Endothelial cell (in vitro differentiated cells): ENCODE measurements around the gene CACNA1C. TPM values are rescaled to one million over a fixed set of nuclear protein-coding genes. Genes with fewer than 3 reads are reported as not detected.

Experiments used
- DNase-seq: peaks from one replicate; pipeline ENCODE4 v3.0.0; 2021; ENCODE audit warnings: low spot score
- H3K27ac Mint-ChIP-seq: one replicate; pipeline ENCODE4 v1.8.0; 2021; ENCODE audit warnings: mixed read lengths, inconsistent platforms; ENCODE audit not compliant: unreplicated experiment
- H3K27me3 Mint-ChIP-seq: one replicate; pipeline ENCODE4 v1.8.0; 2021; ENCODE audit warnings: mild to moderate bottlenecking, moderate library complexity, mixed read lengths, inconsistent platforms; ENCODE audit not compliant: unreplicated experiment
- H3K36me3 Mint-ChIP-seq: one replicate; pipeline ENCODE4 v1.8.0; 2021; ENCODE audit warnings: mild to moderate bottlenecking, low read depth, mixed read lengths, inconsistent platforms; ENCODE audit not compliant: unreplicated experiment
- H3K4me1 Mint-ChIP-seq: one replicate; pipeline ENCODE4 v1.8.0; 2021; ENCODE audit warnings: mild to moderate bottlenecking, mixed read lengths, inconsistent platforms; ENCODE audit not compliant: unreplicated experiment
- H3K4me3 Mint-ChIP-seq: one replicate; pipeline ENCODE4 v1.8.0; 2021; ENCODE audit warnings: mild to moderate bottlenecking, mixed read lengths, inconsistent platforms; ENCODE audit not compliant: unreplicated experiment
- H3K9me3 Mint-ChIP-seq: one replicate; pipeline ENCODE4 v1.8.0; 2021; ENCODE audit warnings: mixed read lengths, inconsistent platforms; ENCODE audit not compliant: unreplicated experiment
- CTCF ChIP-seq: fragments of 200-600 bp; sonication (generic); IDR thresholded peaks from one replicate; pipeline ENCODE4 v1.5.0; 2021; ENCODE audit warnings: antibody characterized with exemption; ENCODE audit not compliant: unreplicated experiment
- total RNA-seq: library from RNA; stranded (reverse); fragmentation: NEBNext Ultra II Directional; extraction: Animal tissue kit (Norgen Biotek cat#: 25700); gene quantifications from one replicate; pipeline ENCODE4 v1.2.1, GENCODE V29; 2021; ENCODE audit not compliant: unreplicated experiment

CACNA1C gene
- total RNA-seq, 1 donor from 2014 or later: 11.1 TPM

GRCh38 chr12:2353691-2354090 lies 300.9 kb downstream of the CACNA1C start:
- Mint-ChIP-seq H3K27ac (no peak overlapping the region), H3K27me3 (peaks cover 7% of the 10 kb centered on the region), H3K4me3 (no peak overlapping the region), H3K9me3 (no peaks in the 10 kb centered on the region), H3K36me3 (peaks cover 6% of the 10 kb centered on the region), H3K4me1 (peaks cover 12% of the 10 kb centered on the region)
- DNase-seq: no peak
- TF ChIP-seq CTCF: no peak

GRCh38 chr12:2354151-2354991 lies 301.6 kb downstream of the CACNA1C start:
- H3K4me3 Mint-ChIP-seq: no peak overlapping the region
- peaks cover 18% of the 10 kb centered on the region for H3K4me1 Mint-ChIP-seq
- no peak overlapping the region for H3K27ac Mint-ChIP-seq
- no peaks in the 10 kb centered on the region for H3K9me3 Mint-ChIP-seq
- TF ChIP-seq CTCF: no peak
- peaks cover 6% of the 10 kb centered on the region for H3K36me3 Mint-ChIP-seq
- H3K27me3 Mint-ChIP-seq: peaks cover 7% of the 10 kb centered on the region
- DNase-seq: no peak

- TF ChIP-seq CTCF: no peak
- Mint-ChIP-seq H3K27ac (peak overlapping the region; percentile 24), H3K4me3 (no peak overlapping the region)
Observed at GRCh38 chr12:2355198-2355597, 302.4 kb downstream of the CACNA1C start.

GRCh38 chr12:2355604-2356003 lies 302.8 kb downstream of the CACNA1C start:
- H3K27me3 Mint-ChIP-seq: peaks cover 10% of the 10 kb centered on the region

More at GRCh38 chr12:2355198-2355597, 302.4 kb downstream of the CACNA1C start:
- no peak for DNase-seq
- H3K9me3 Mint-ChIP-seq: no peaks in the 10 kb centered on the region
- peaks cover 6% of the 10 kb centered on the region for H3K36me3 Mint-ChIP-seq
- H3K4me1 Mint-ChIP-seq: peaks cover 21% of the 10 kb centered on the region
- H3K27me3 Mint-ChIP-seq: peaks cover 9% of the 10 kb centered on the region

More at GRCh38 chr12:2355604-2356003, 302.8 kb downstream of the CACNA1C start:
- Mint-ChIP-seq H3K36me3 (peaks cover 6% of the 10 kb centered on the region), H3K4me3 (no peak overlapping the region), H3K4me1 (peaks cover 21% of the 10 kb centered on the region), H3K27ac (peak overlapping the region; percentile 24), H3K9me3 (no peaks in the 10 kb centered on the region)
- TF ChIP-seq CTCF: no peak
- DNase-seq: no peak
